H9 (cell line): Measurements from ENCODE around the gene PAPOLA. TPM values are rescaled to one million over a fixed set of nuclear protein-coding genes. Genes with fewer than 3 reads are reported as not detected.

Experiments used
- DNase-seq: peaks from one replicate; pipeline ENCODE4 v3.0.0-alpha.2; 2017
- H2AFZ ChIP-seq: one replicate; pipeline ENCODE4 v1.6.1; 2013; ENCODE audit warnings: mild to moderate bottlenecking, low read length, control low read depth, moderate library complexity
- H2AK5ac ChIP-seq: 2 replicates; pipeline ENCODE4 v1.6.1; 2013; ENCODE audit warnings: low read length, control low read depth, mixed read lengths; ENCODE audit not compliant: insufficient read length
- H2BK120ac ChIP-seq: one replicate; pipeline ENCODE4 v1.6.1; 2013; ENCODE audit warnings: low read depth, mild to moderate bottlenecking, low read length, control low read depth, inconsistent platforms; ENCODE audit not compliant: poor library complexity, severe bottlenecking
- H2BK12ac ChIP-seq: 2 replicates; pipeline ENCODE4 v1.6.1; 2013; ENCODE audit warnings: low read length, control low read depth, mixed read lengths, low read depth; ENCODE audit not compliant: insufficient read length
- H2BK15ac ChIP-seq: 2 replicates; pipeline ENCODE4 v1.6.1; 2013; ENCODE audit warnings: low read depth, low read length, control low read depth
- H2BK20ac ChIP-seq: one replicate; pipeline ENCODE4 v1.6.1; 2013; ENCODE audit warnings: low read depth, mild to moderate bottlenecking, low read length, control low read depth, inconsistent platforms; ENCODE audit not compliant: poor library complexity, severe bottlenecking
- H2BK5ac ChIP-seq: 2 replicates; pipeline ENCODE4 v1.6.1; 2013; ENCODE audit warnings: low read length, control low read depth, mixed read lengths; ENCODE audit not compliant: insufficient read length
- H3K14ac ChIP-seq: 2 replicates; pipeline ENCODE4 v1.6.1; 2013; ENCODE audit warnings: low read length, control low read depth; ENCODE audit not compliant: insufficient read depth
- H3K18ac ChIP-seq: 2 replicates; pipeline ENCODE4 v1.6.1; 2013; ENCODE audit warnings: low read depth, mild to moderate bottlenecking, mixed read lengths, low read length, control low read depth; ENCODE audit not compliant: insufficient read length
- H3K23ac ChIP-seq: 2 replicates; pipeline ENCODE4 v1.6.1; 2013; ENCODE audit warnings: low read length, control low read depth, mixed read lengths, low read depth; ENCODE audit not compliant: insufficient read length
- H3K23me2 ChIP-seq: 2 replicates; pipeline ENCODE4 v1.6.1; 2013; ENCODE audit warnings: low read depth, mild to moderate bottlenecking, mixed read lengths, low read length, control low read depth; ENCODE audit not compliant: insufficient read length, poor library complexity, severe bottlenecking
- H3K27ac ChIP-seq: 2 replicates; pipeline ENCODE4 v1.5.1; 2013; ENCODE audit warnings: low read length, control low read depth, mixed read lengths, low read depth; ENCODE audit not compliant: insufficient read length
- H3K27me3 ChIP-seq: 2 replicates; pipeline ENCODE4 v1.6.1; 2013; ENCODE audit warnings: low read length, control low read depth, inconsistent platforms; ENCODE audit not compliant: insufficient read depth
- H3K4ac ChIP-seq: 2 replicates; pipeline ENCODE4 v1.6.1; 2013; ENCODE audit warnings: low read depth, mild to moderate bottlenecking, control low read depth, inconsistent platforms, low read length, moderate library complexity
- H3K4me1 ChIP-seq: 2 replicates; pipeline ENCODE4 v1.6.1; 2013; ENCODE audit warnings: low read length, control low read depth, inconsistent platforms; ENCODE audit not compliant: insufficient read depth
- H3K4me2 ChIP-seq: 2 replicates; pipeline ENCODE4 v1.6.1; 2013; ENCODE audit warnings: low read length, control low read depth, mixed read lengths; ENCODE audit not compliant: insufficient read length, insufficient read depth
- H3K56ac ChIP-seq: 2 replicates; pipeline ENCODE4 v1.6.1; 2013; ENCODE audit warnings: low read depth, mild to moderate bottlenecking, mixed read lengths, low read length, control low read depth; ENCODE audit not compliant: insufficient read length
- H3K79me1 ChIP-seq: 2 replicates; pipeline ENCODE4 v1.6.1; 2013; ENCODE audit warnings: low read depth, mild to moderate bottlenecking, moderate library complexity, low read length, control low read depth, inconsistent platforms; ENCODE audit not compliant: insufficient read depth, poor library complexity, severe bottlenecking
- H3K79me2 ChIP-seq: 2 replicates; pipeline ENCODE4 v1.6.1; 2013; ENCODE audit warnings: low read length, control low read depth, inconsistent platforms; ENCODE audit not compliant: insufficient read depth
- H3K9ac ChIP-seq: 2 replicates; pipeline ENCODE4 v1.6.1; 2013; ENCODE audit warnings: low read length, control low read depth, mixed read lengths; ENCODE audit not compliant: insufficient read length; ENCODE audit errors: extremely low read depth
- H3K9me3 ChIP-seq: one replicate; pipeline ENCODE4 v1.6.1; 2013; ENCODE audit warnings: low read depth, low read length, inconsistent platforms; ENCODE audit not compliant: control insufficient read depth
- H3T11ph ChIP-seq: one replicate; pipeline ENCODE4 v1.6.1; 2013; ENCODE audit warnings: mild to moderate bottlenecking, low read length, control low read depth, inconsistent platforms
- H4K20me1 ChIP-seq: one replicate; pipeline ENCODE4 v1.6.1; 2013; ENCODE audit not compliant: control insufficient read depth, insufficient read length, insufficient read depth
- H4K5ac ChIP-seq: 2 replicates; pipeline ENCODE4 v1.6.1; 2013; ENCODE audit warnings: low read depth, mild to moderate bottlenecking, mixed read lengths, low read length, control low read depth; ENCODE audit not compliant: insufficient read length
- H4K8ac ChIP-seq: replicated peaks from 2 replicates; pipeline ENCODE4 v1.6.1; 2013; ENCODE audit warnings: low read length, control low read depth, mixed read lengths, low read depth; ENCODE audit not compliant: insufficient read length
- H4K91ac ChIP-seq: 2 replicates; pipeline ENCODE4 v1.6.1; 2013; ENCODE audit warnings: low read depth, mild to moderate bottlenecking, moderate library complexity, mixed read lengths, low read length, control low read depth; ENCODE audit not compliant: insufficient read length
- H3K27ac Mint-ChIP-seq, 3 experiments: 2 replicates in 2 of 3; 3 replicates in 1 of 3; pipeline ENCODE4 v1.8.0; 2020 to 2021; ENCODE audit warnings: mixed read lengths in 3 of 3, mild to moderate bottlenecking in 1 of 3, moderate library complexity in 1 of 3
- H3K27me3 Mint-ChIP-seq: 2 replicates; pipeline ENCODE4 v1.8.0; 2021; ENCODE audit warnings: low read depth, mild to moderate bottlenecking, moderate library complexity, mixed read lengths
- H3K36me3 Mint-ChIP-seq, 3 experiments: 2 replicates in 2 of 3; 3 replicates in 1 of 3; pipeline ENCODE4 v1.8.0; 2020 to 2021; ENCODE audit warnings: low read depth in 3 of 3, mixed read lengths in 3 of 3; ENCODE audit not compliant: insufficient read depth in 1 of 3
- H3K4me1 Mint-ChIP-seq, 2 experiments: 2 replicates each; pipeline ENCODE4 v1.8.0; 2020; ENCODE audit warnings: mixed read lengths in 2 of 2
- H3K4me3 Mint-ChIP-seq, 2 experiments: 2 replicates in 1 of 2; 3 replicates in 1 of 2; pipeline ENCODE4 v1.8.0; 2020 to 2021; ENCODE audit warnings: mild to moderate bottlenecking in 2 of 2, mixed read lengths in 2 of 2, moderate library complexity in 1 of 2
- H3K9me3 Mint-ChIP-seq, 2 experiments: 2 replicates in 1 of 2; 3 replicates in 1 of 2; pipeline ENCODE4 v1.8.0; 2020; ENCODE audit warnings: mild to moderate bottlenecking in 2 of 2, mixed read lengths in 2 of 2, moderate library complexity in 1 of 2
- WGBS: extraction: QIAGEN DNeasy Blood & Tissue Kit; methylation state at CpG from one replicate; pipeline ENCODE4 v1.1.7; 2013; ENCODE audit warnings: missing lambda C conversion rate, low lambda C conversion rate, mixed read lengths; ENCODE audit not compliant: insufficient read length; ENCODE audit errors: extremely low coverage; 5-methylcytosine and 5-hydroxymethylcytosine counted together
- total RNA-seq: library from RNA; stranded (reverse); gene quantifications from 2 replicates; pipeline ENCODE4 v1.2.1, GENCODE V29; 2021
- TF ChIP-seq, protein P1 (sequence below): fragments of 200-600 bp; sonication (generic); conservative IDR thresholded peaks from 3 replicates; pipeline ENCODE4 v1.8.0; 2021; ENCODE audit warnings: antibody characterized with exemption, mild to moderate bottlenecking

The PAPOLA gene
- total RNA-seq, 1 experiment from 2014 or later, result 188 TPM

DNA sequence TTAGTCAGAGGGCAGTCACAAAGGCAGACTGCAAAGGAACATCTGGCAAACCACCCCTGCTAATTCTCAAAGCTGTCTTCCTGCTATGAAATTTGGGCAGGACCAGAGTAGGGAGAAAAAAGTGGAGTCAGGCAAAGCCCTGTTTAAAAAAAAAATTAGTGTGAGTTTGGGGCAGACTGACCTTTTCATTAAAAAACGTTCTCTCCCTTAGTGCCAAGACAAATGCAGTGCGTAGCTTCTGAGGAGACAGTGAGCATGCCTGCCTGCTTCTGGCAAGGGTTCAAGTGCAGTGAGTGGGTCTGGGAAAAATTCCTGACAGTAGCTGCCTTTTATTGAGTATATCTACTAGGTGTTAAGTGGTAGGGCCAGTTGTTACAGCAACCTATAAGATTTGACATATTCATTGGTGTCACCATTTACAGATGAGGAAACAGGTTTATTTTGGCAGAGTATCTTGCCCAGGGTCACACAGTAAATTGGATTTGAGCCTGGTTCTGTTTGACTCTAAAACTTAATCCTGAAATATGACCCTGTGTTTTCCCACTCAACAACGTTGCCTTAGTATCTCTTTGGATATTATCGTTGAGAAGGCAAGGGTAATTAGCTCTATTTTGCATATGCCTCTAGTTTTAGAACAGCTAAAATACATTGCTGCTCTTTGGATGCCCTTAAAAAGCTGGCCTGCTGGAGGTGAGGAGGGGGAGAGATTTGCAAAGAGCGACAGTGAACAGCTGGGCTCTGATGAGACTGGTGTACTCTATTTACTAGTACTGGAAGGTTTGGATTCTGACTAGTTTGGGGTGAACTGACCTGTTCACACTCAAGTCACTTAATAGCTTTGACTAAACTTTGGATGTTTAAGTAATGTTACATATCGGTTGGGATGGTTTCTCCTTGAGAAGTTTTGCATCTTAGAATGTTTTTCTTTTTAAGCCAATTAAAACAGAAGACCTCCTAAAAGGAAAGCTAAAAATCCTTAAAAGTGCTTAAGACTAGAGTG lies 72.8 kb downstream of the PAPOLA start:
- no peak for DNase-seq
- Histone ChIP-seq H2AFZ (no peak overlapping the region), H2BK5ac (no peak overlapping the region), H4K8ac (no peak overlapping the region), H3K79me1 (no peaks in the 10 kb centered on the region), H3K14ac (no peak overlapping the region), H4K5ac (no peak overlapping the region), H3K9me3 (no peaks in the 10 kb centered on the region), H2BK20ac (no peak overlapping the region), H4K91ac (no peak overlapping the region), H3K9ac (no peak overlapping the region), H3K79me2 (no peaks in the 10 kb centered on the region), H3K27me3 (no peaks in the 10 kb centered on the region), H3K56ac (no peak overlapping the region), H3K4me2 (no peak overlapping the region), H2BK12ac (no peak overlapping the region), H3K4me1 (peaks cover 6% of the 10 kb centered on the region; the same call in 1 of the 2 replicates), H3T11ph (no peak overlapping the region), H3K4ac (no peak overlapping the region), H3K27ac (no peak overlapping the region), H2AK5ac (no peak overlapping the region), H3K23me2 (no peaks in the 10 kb centered on the region), H3K18ac (no peak overlapping the region), H2BK15ac (no peak overlapping the region), H4K20me1 (no peaks in the 10 kb centered on the region), H3K23ac (no peak overlapping the region), H2BK120ac (no peak overlapping the region)
- no peak overlapping the region for H3K4me3 Mint-ChIP-seq
- H3K27ac Mint-ChIP-seq, result peak overlapping the region in 2 of 3 experiments; percentile 26 to 71; a peak in 3 of 7 replicates
- TF ChIP-seq, protein P1, sequence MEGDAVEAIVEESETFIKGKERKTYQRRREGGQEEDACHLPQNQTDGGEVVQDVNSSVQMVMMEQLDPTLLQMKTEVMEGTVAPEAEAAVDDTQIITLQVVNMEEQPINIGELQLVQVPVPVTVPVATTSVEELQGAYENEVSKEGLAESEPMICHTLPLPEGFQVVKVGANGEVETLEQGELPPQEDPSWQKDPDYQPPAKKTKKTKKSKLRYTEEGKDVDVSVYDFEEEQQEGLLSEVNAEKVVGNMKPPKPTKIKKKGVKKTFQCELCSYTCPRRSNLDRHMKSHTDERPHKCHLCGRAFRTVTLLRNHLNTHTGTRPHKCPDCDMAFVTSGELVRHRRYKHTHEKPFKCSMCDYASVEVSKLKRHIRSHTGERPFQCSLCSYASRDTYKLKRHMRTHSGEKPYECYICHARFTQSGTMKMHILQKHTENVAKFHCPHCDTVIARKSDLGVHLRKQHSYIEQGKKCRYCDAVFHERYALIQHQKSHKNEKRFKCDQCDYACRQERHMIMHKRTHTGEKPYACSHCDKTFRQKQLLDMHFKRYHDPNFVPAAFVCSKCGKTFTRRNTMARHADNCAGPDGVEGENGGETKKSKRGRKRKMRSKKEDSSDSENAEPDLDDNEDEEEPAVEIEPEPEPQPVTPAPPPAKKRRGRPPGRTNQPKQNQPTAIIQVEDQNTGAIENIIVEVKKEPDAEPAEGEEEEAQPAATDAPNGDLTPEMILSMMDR, result no peak
- H3K27me3 Mint-ChIP-seq, result no peaks in the 10 kb centered on the region; the same call in 1 of the 2 replicates
- H3K9me3 Mint-ChIP-seq, result no peaks in the 10 kb centered on the region
- peaks cover 28 to 45% of the 10 kb centered on the region in 2 experiments for H3K4me1 Mint-ChIP-seq
- WGBS, result no CpG with 5 or more reads among the region's 6 CpGs
- H3K36me3 Mint-ChIP-seq, result peaks cover 0 to 3% (median 0%) of the 10 kb centered on the region in 3 experiments; a peak in 4 of 7 replicates
